ENCODE data around the gene PACRG. TPM values are rescaled to one million over a fixed set of nuclear protein-coding genes. Genes with fewer than 3 reads are reported as not detected.

Gene PACRG
- polyA plus RNA-seq, 5 donors: 5.6 to 6.9 (median 6.4) TPM

DNA sequence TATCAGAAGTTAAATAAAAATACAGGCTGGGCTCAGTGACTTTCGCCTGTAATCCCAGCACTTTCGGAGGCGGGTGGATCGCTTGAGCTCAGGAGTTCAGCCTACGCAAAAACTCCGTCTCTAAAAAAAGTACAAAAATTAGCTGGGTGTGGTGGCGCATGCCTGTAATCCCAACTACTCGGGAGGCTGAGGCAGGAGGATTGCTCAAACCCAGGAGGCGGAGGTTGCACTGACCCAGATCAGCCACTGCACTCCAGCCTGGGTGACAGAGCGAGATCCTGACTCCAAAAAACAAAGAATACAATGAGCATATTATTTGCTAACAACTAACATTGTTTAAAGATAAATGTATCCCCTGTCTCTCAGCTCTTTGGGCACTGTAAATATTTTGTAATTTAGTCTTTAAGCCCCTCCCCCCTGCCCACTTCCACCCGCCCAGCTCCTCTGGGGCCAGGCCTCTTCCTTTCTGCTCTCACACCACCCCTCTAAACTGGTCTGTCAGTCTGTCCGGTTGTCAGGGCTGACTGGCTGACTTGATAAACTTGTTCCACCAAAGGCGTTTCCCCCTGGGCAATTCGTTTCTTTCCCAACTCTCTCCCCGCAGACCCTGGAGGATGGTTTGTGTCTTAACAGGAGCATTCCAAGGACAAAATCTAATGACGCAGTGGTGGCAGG lies 624.4 kb downstream of the PACRG start:
- no peak for DNase-seq

DNA sequence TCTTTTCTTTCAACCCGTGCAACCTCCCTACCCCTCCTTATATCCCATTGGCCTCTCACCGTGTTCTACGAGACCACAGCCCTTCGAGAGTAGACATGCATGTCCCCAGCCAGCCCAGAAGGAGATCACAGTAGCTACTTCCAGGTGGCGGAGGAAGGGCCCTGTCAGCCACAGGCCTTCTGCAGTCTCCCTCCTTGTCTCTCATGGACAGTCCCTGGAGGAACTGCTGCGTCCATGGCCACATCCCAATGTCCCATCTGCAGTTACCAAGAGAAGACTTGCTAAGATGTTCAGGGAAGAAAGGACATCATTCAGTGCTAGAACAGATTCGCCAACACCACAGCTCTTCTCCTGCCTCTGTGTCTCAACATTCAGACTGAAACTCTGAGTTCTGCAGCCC lies 625.2 kb downstream of the PACRG start:
- no peak for DNase-seq

DNA sequence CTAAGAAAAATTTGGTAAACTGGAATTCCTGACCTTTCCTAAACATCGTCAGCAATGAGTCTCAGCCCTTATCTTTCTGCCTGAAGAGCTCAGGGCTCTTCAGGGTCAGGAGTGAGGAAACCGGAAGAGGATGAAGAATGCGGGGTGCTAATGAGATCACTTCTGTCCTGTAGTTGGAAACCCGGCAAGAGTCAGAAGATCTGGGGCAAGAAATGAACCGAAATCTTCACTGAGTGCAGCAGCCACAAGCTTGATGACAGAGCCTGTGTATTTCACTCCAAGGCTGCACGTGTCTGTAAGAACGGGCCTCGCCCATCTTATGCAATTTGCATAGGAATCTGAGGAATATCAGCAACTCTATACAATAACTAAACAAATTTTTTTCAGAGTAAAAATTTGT lies 626.3 kb downstream of the PACRG start:
- DNase-seq: no peak

DNA sequence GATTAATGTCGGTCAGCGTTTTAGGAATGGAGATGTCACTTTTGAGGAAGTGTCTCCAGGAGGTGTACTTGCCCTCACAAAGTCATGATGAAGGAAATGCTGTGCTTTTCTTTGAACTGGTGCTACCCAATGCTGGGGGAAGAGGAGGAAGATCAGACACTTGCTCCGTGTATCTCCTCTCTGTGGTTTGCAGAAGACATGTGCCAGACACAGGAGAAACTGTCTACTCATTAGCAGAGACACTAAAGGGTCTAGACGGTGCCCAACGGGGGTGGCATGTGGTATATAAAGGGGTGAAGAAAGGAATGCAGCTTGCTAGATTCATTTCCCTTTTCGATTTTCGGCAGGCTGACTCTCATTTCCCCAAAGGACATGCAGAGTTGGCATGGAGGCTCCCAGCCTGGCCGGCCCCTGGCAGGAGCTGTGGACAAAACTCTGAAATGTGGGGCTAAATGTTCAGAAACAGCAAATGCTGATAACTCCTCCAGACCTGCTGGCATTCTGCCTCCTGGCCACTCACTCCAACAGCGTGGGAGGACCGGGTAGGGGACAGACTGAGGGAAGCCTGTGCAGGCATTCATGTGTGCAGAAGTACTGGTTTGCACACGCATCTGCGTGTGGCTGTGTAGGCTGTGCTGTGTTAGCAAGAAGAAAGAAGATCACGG lies 627.1 kb downstream of the PACRG start:
- no peak for DNase-seq

DNA sequence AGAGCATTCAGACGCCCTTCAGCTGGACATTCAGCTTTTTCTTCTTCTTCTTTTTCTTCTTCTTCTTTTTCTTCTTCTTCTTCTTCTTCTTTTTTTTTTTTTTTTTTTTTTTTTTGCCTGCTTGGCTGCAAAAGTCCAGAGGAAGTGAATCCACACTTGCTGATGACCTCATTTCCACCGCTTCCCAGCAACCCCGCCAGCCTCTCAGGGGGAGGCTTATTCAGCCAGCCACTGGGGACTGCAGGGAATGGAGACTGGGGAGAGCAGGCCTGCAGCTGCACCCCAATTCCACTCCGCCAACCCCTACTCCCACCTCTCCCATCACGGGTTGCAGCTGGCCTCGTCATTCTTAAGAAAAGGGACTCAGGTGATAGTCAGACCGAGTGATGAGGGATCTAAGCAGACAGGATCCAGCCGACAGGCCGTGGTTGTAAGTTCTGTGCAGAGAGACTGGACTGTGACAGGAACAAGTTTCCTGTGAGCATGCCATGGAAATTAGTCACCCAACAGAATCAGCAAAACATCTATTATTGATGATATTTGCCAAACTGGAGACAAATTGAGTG lies 627.7 kb downstream of the PACRG start:
- DNase-seq: no peak

DNA sequence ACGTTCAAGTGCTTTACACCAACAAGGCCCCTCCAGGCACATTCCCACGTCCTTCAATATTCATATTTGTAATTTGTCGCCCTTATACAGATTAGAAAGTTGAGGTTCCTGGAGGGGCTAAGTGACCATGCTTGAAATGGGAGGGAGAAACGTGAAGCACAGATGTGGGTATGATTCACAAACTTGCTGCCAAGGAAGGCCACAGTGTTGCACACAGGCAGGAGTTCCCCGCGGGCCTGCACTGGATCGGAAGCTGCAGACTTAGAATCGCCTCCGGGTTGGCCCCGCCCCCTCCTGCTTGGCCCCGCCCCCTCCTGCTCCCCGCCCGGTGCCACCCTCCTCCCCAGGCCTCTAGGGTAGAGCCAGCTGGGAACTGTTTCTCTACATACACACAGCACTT lies 628.5 kb downstream of the PACRG start:
- no peak for DNase-seq

DNA sequence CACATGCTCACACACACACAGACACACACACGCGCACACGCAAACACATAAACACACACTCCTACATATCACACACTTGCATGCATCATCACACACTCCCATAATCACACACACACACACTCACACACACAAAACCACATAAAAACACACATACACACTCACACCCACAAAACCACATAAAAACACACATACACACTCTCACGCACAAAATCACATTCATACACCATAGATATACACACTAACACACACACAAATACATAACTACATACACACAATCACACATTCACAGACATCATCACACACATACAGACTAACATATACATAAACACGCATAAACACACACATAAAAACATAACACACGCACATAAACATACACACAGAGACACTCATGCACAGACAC lies 629.0 kb downstream of the PACRG start:
- DNase-seq: no peak

DNA sequence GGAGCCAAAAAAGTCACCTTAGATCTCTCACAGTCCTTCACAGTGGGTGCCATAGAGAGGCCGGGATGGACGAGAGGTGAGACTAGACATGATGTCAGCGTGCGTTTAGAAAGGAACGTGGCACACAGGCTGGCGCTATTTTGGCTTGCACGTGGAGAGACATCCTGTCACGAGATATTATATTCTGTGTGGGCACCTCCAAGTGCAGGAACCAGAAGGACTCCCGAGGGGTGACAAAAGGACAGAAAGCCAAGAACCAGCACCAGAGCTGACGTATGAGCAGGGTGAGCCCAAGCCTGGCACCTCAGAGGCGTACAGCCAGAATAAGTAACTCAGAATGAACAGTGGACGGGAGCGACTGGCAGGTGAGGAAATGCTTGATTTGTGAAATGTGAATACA lies 636.9 kb downstream of the PACRG start:
- DNase-seq: no peak

Other genes with a start within 250 kb of the PACRG start
- 1 to 10 TPM; 2.0 to 3.6 (median 2.7) TPM for gene PRKN, start 208 bp upstream of the PACRG start, polyA plus RNA-seq (ENCODE audit: insufficient read depth in 1 of 5, insufficient read length in 5 of 5, low replicate concordance in 1 of 5)

Data from right lung (tissue), 5 donors.